Duodenal mucosa (tissue), 2 donors: ENCODE results near the gene CARS1.

Experiments used
- H3K27ac ChIP-seq: one replicate; pipeline ENCODE4 v1.7.0; 2013; ENCODE audit warnings: low read depth, low read length
- H3K27me3 ChIP-seq, 2 donors: one replicate each; pipeline ENCODE4 v1.7.0; 2013; ENCODE audit warnings: low read length in 2 of 2, control low read depth in 1 of 2; ENCODE audit not compliant: insufficient read depth in 2 of 2, control insufficient read depth in 1 of 2
- H3K36me3 ChIP-seq, 2 donors: one replicate each; pipeline ENCODE4 v1.7.0; 2013; ENCODE audit warnings: low read length in 2 of 2, control low read depth in 1 of 2; ENCODE audit not compliant: insufficient read depth in 2 of 2, control insufficient read depth in 1 of 2
- H3K4me1 ChIP-seq, 2 donors: one replicate each; pipeline ENCODE4 v1.7.0; 2013; ENCODE audit warnings: low read length in 2 of 2, control low read depth in 1 of 2; ENCODE audit not compliant: insufficient read depth in 2 of 2, control insufficient read depth in 1 of 2
- H3K4me3 ChIP-seq, 2 donors: one replicate each; pipeline ENCODE4 v1.7.0; 2013; ENCODE audit warnings: low read length in 2 of 2, low read depth in 1 of 2
- H3K9ac ChIP-seq, 2 donors: one replicate each; pipeline ENCODE4 v1.7.0; 2013; ENCODE audit warnings: low read length in 2 of 2, low read depth in 1 of 2
- H3K9me3 ChIP-seq, 2 donors: one replicate each; pipeline ENCODE4 v1.7.0; 2013; ENCODE audit warnings: low read length in 2 of 2, control low read depth in 1 of 2; ENCODE audit not compliant: control insufficient read depth in 1 of 2

The CARS1 gene

DNA sequence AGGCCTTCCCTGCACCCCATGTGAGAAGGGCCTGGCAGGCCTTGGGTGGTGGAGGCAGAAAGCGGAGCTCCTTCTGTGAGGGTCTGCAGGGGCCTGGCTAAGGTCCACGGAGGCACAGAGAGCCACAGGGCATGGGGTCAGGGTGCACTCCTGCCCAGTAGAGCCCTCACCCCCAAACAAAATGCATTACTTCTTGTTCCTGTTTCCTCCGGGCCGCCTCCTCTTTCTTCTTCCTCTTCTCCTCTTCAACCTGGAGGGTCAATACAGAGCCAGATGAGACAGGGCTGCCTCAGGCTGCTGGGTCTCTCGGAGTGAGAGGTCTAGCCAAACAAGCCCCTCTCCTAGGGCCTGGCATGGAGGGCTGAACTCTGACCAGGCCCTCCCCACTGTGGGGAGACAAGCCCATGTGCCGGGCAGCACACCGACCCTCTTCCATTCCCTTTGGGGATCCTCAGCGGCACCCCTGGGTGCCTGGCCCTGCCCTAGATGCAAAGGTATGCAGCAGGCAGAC is 54.8 kb downstream of the CARS1 start:
- Histone ChIP-seq H3K27ac (no peak overlapping the region), H3K9me3 (no peaks in the 10 kb centered on the region), H3K36me3 (peaks cover 41 to 65% of the 10 kb centered on the region in 2 donors), H3K9ac (no peak overlapping the region), H3K27me3 (no peaks in the 10 kb centered on the region), H3K4me1 (peaks cover 0 to 3% of the 10 kb centered on the region in 2 donors), H3K4me3 (no peak overlapping the region)

DNA sequence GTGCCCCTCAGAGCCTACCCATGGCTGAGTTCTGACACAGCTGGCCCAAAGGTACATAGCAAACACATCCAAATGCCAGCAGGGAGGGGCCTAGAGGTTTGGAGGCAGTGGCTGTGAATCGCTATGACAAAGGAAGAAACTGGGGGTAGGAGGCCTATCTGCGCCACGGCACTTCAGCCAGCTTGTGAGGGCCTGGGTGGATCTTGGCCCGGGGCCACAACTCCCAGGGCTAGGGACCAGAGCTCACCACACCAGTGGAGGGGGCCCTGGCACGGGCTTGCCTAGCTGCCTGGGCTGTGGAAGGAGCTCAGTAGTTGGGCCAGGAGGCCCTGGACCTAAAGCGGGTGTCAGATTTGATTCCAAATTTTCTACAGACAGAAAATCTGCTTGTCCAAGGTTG is 55.7 kb downstream of the CARS1 start:
- H3K36me3 ChIP-seq, result peaks cover 41 to 60% of the 10 kb centered on the region in 2 donors
- H3K9me3 ChIP-seq, result no peaks in the 10 kb centered on the region
- peaks cover 0 to 3% of the 10 kb centered on the region in 2 donors for H3K4me1 ChIP-seq
- no peak overlapping the region for H3K4me3 ChIP-seq
- no peaks in the 10 kb centered on the region for H3K27me3 ChIP-seq
- H3K9ac ChIP-seq, result no peak overlapping the region
- H3K27ac ChIP-seq, result no peak overlapping the region

DNA sequence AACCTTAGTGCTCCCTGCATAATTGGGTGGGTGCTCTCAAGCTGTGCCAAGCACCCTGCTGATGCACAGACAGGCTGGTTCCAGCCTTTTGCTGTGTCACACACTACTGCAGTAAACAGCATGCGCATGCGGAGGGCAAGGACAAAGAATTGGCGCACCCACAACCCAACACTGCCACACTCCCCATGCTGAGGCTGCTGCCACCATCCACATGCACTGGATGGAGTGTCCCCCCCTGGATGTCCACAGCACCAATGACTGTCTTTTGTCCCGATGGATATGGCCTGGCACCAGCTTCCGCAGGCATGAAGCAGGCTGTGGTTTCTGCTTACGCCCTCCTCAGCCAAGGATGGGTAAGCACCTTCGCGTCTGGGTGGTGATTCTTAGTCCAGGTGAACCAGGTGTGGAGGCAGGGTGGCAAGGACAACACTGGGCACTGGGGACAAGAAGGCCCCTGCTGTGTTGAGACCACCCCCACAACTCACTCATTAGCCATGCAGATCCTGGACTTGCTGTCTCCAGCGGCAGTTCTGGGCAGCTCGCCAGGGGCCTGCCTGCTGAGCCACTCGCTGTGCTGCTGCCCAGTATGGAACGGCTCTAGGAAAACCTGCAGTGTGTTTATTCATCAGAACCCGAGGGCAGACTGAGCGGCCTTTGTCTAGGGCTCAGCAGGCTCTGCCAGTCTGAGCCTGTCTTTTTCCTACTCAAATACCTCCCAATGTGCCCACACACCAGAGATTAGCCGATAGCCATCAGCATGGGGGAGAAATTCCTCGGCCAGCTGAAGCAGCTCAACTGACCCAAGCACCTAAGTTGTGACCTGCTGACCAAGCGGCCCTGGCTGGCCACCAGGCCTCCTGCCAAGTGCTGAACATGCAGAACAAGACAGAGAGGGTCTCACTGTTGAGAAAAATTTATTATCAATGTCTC is 56.9 kb downstream of the CARS1 start:
- no peaks in the 10 kb centered on the region for H3K27me3 ChIP-seq
- peaks cover 0 to 3% of the 10 kb centered on the region in 2 donors for H3K4me1 ChIP-seq
- H3K27ac ChIP-seq, result peak overlapping the region; percentile 31
- no peaks in the 10 kb centered on the region for H3K9me3 ChIP-seq
- H3K36me3 ChIP-seq, result peaks cover 41 to 51% of the 10 kb centered on the region in 2 donors
- no peak overlapping the region for H3K4me3 ChIP-seq
- no peak overlapping the region for H3K9ac ChIP-seq

DNA sequence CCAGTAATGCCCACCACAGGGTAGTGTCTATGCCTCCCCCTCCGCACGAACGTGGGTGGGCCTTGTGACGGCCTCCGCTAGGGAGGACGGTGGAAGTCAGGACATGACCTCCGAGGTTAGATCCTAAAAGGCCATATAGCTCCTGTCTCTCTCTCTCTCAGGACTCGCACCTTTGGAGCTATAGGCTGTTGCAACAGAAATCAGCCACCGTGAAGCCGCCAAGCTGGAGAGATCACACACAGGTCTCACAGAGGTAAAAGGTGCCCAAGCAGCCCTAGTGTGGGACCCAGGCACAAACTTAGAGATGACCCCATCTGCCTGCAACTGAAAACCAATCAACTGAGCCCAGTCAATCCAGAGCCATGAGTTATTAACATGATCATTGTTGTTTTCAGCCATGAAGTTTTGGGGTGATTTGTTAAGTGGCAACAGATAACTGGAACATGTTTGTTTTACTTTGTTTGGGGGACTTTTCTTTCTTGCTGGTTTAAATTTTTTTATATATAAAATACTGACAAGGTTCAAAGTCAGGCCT is 57.7 kb downstream of the CARS1 start:
- Histone ChIP-seq H3K36me3 (peaks cover 41 to 46% of the 10 kb centered on the region in 2 donors), H3K9ac (no peak overlapping the region), H3K27me3 (no peaks in the 10 kb centered on the region), H3K4me1 (peaks cover 0 to 3% of the 10 kb centered on the region in 2 donors), H3K9me3 (no peaks in the 10 kb centered on the region), H3K27ac (no peak overlapping the region), H3K4me3 (no peak overlapping the region)

DNA sequence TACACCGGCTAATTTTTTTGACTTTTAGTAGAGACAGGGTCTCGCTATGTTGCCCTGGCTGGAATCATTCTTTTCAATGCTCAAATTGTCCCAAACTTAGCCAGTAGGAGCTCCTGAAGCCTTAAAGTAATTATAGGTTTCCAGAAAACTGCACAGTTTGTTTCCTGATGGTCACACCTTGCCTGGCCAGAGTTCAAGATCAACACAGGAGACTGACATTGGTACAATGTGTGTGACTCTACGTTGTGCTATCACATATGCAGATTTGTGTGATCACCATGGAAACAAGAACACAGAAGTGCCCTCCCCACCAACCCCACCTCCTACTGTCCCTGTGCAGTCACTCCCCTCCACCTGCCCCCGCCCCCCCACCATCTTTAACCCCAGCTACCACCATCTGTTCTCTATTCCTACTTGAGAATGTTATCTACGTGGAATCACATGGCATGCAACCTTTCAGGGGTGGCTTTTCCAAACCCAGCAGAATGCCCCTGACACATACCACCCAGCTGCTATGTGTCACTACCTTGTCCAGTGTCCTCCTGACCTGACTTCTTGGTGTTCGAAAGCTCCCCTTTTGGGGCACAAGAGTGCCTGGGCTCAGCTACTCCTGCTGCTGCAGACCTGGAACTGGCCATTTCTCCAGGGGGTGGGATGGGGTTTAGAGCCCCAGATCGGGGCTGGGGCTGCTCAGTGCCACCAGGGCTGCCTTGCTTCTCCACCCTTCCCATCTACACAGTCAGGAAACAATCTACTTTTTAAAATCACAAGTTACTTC is 59.0 kb downstream of the CARS1 start:
- no peaks in the 10 kb centered on the region for H3K9me3 ChIP-seq
- no peaks in the 10 kb centered on the region for H3K27me3 ChIP-seq
- no peak overlapping the region for H3K4me3 ChIP-seq
- H3K9ac ChIP-seq, result no peak overlapping the region
- peaks cover 0 to 3% of the 10 kb centered on the region in 2 donors for H3K4me1 ChIP-seq
- peaks cover 30 to 34% of the 10 kb centered on the region in 2 donors for H3K36me3 ChIP-seq
- H3K27ac ChIP-seq, result no peak overlapping the region

DNA sequence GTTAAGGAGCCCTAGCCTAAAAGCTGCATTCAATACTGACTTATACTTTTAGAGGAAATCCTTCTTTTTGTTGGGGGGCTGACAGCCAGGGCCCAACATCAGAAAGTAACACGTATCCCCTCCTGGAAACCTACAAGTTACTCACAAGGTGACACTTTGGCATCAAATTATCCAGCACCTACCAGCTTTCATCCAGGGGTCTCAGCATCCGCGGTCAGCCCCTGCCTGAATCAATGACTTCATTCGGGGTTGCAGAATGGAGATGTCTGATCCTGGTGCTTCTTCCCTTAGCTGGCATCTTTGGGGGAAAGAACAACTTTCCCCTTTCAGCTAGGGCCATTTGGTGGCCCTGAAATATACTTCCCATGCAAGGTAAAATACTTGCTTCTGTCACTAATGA is 59.8 kb downstream of the CARS1 start:
- Histone ChIP-seq H3K27me3 (no peaks in the 10 kb centered on the region), H3K36me3 (peaks cover 24 to 26% of the 10 kb centered on the region in 2 donors), H3K4me3 (no peak overlapping the region), H3K9ac (no peak overlapping the region), H3K4me1 (peaks cover 5 to 10% of the 10 kb centered on the region in 2 donors), H3K27ac (no peak overlapping the region), H3K9me3 (no peaks in the 10 kb centered on the region)

DNA sequence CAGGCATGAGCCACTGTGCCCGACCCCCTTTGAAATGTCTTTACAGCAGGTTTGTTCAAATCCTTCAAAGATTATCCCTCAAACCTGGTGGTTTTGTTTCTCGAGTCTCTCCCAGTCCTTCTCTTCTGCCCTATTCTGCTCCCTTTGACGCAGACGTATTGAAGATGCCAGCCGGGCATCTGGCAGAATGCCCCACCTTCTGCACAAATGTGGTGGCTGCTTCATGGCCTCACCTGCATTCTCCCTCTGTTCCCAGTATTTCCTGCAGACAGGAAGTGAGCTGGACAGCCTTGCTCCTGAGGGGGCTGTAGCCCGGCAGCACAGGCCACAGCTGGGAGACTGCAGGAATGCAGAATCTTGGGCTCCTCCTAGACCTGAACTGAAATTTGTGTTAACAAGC is 60.2 kb downstream of the CARS1 start:
- peaks cover 20 to 22% of the 10 kb centered on the region in 2 donors for H3K36me3 ChIP-seq
- no peaks in the 10 kb centered on the region for H3K9me3 ChIP-seq
- no peaks in the 10 kb centered on the region for H3K27me3 ChIP-seq
- no peak overlapping the region for H3K4me3 ChIP-seq
- H3K27ac ChIP-seq, result no peak overlapping the region
- H3K9ac ChIP-seq, result no peak overlapping the region
- peaks cover 5 to 10% of the 10 kb centered on the region in 2 donors for H3K4me1 ChIP-seq

DNA sequence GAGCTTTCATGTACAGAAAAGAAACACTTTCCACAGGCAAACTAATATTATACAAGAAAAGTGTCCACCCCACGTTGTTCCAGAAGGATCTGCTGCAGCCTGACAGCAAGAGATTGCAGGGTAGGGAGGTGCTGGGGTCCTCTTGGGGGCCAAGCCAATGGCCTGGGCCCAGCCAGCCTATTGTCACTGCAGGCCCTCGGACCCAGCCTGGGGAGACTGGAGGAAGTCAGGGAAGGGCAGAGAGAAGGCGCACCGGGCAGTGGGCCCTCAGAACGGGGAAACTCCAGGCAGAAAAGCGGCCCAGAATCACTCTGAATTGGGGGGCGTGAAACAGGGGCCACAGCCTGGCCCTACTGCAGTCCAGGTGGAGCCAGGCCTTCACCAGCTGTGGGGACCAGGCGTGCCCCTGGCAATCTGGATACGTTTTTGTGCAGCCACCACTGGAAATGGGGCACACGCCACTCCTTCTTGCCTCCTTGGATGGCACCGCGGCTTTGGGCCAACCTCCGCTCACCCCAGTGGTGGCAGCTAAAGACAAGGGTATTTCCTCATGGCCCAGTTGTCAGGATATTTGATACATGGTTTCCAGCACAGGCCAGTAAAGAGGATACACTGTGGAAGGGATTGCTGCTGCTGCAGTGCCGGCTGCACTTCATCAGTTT is 61.2 kb downstream of the CARS1 start:
- no peaks in the 10 kb centered on the region for H3K27me3 ChIP-seq
- no peak overlapping the region for H3K27ac ChIP-seq
- no peak overlapping the region for H3K4me3 ChIP-seq
- peaks cover 5 to 10% of the 10 kb centered on the region in 2 donors for H3K4me1 ChIP-seq
- H3K9me3 ChIP-seq, result no peaks in the 10 kb centered on the region
- H3K36me3 ChIP-seq, result peaks cover 11 to 12% of the 10 kb centered on the region in 2 donors
- no peak overlapping the region for H3K9ac ChIP-seq

DNA sequence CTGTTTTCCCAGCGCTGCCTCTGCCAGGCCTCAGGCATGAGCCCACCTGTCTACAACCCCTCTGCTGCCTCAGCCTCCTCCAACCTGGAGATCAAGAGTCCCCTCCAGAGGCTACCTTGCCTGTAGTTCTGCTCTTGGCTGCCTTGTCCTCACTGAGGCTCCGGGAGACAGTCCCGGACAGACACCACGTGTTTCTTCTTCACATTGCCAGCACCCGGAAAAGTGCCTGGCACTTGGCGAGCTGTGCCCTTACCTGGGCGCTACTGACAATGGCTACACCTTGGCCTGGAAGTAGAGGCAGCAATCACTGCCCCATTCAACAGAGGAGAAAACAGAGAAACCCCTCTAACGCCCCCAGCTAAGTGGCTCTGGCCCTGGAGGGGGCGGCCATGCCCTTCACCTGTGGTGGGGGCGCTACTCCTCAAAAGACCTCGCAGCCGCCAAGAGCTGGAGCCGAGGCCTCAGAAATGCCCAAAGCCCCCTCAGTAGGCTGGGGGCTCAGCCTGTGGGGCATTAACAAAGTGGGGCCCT is 62.1 kb downstream of the CARS1 start:
- H3K9me3 ChIP-seq, result no peaks in the 10 kb centered on the region
- H3K4me3 ChIP-seq, result no peak overlapping the region
- H3K9ac ChIP-seq, result no peak overlapping the region
- no peaks in the 10 kb centered on the region for H3K27me3 ChIP-seq
- H3K4me1 ChIP-seq, result peaks cover 10 to 13% of the 10 kb centered on the region in 2 donors
- H3K36me3 ChIP-seq, result peaks cover 3 to 7% of the 10 kb centered on the region in 2 donors
- H3K27ac ChIP-seq, result no peak overlapping the region
